Uterus (tissue), 2 donors: ENCODE data around the gene WDR81.

Experiments used
- CTCF ChIP-seq, 4 experiments: fragments of 200-600 bp in 2 of 4; fragments of 450-650 bp in 2 of 4; sonication (generic) in 2 of 4; IDR thresholded peaks; one replicate each; pipeline ENCODE4 v1.5.1; 2016 to 2019; ENCODE audit warnings: antibody characterized with exemption in 4 of 4, mild to moderate bottlenecking in 2 of 4, moderate library complexity in 1 of 4
- POLR2A ChIP-seq, 2 donors: fragments of 450-650 bp; IDR thresholded peaks; one replicate each; pipeline ENCODE4 v1.6.1; 2016; ENCODE audit warnings: antibody characterized with exemption in 2 of 2, mild to moderate bottlenecking in 1 of 2, moderate library complexity in 1 of 2

- TF ChIP-seq CTCF (IDR thresholded peaks at IDR 0.05) (no peak), POLR2A (IDR thresholded peaks at IDR 0.05) (no peak)
Measured at GRCh38 chr17:1726626-1727257, 2.2 kb downstream of the WDR81 start.
